GM12892 (cell line): ENCODE measurements around the gene ARHGAP11B.
"Not testable (repeated sequence)": the region's sequence is repeated elsewhere in the genome, so short reads cannot be mapped to it uniquely, and the experiment has no call there.

Experiments
- POLR2A ChIP-seq: IDR thresholded peaks from 2 replicates; pipeline ENCODE4 v1.6.1; 2011; ENCODE audit warnings: low read depth, low read length, control low read depth
- POLR2AphosphoS5 ChIP-seq: IDR thresholded peaks from 2 replicates; pipeline ENCODE4 v1.6.1; 2011; ENCODE audit warnings: low read depth, low read length, control low read depth
- TAF1 ChIP-seq: IDR thresholded peaks from 2 replicates; pipeline ENCODE4 v1.6.1; 2011; ENCODE audit warnings: low read depth, mild to moderate bottlenecking, control low read depth, low read length, borderline replicate concordance

- TF ChIP-seq POLR2A, POLR2AphosphoS5, TAF1: not testable (repeated sequence)
Measured at GRCh38 chr15:30626194-30626565, 252 bp downstream of the ARHGAP11B start.
